Smooth muscle cell (in vitro differentiated cells): ENCODE data around the gene PTPRN2. TPM values are rescaled to one million over a fixed set of nuclear protein-coding genes. Genes with fewer than 3 reads are reported as not detected.

Source experiments
- DNase-seq: peaks from one replicate; lab custom pipeline; 2025; ENCODE audit not compliant: unreplicated experiment; lab: John Stamatoyannopoulos, UW
- H2AFZ ChIP-seq: fragments of 200-600 bp; sonication (generic); 2 replicates; pipeline ENCODE4 v1.6.0; 2016; ENCODE audit warnings: antibody characterized with exemption, low read depth, mild to moderate bottlenecking
- H3F3A ChIP-seq: fragments of 200-600 bp; sonication (generic); 2 replicates; pipeline ENCODE4 v1.6.0; 2017; ENCODE audit warnings: antibody characterized with exemption, low read depth
- H3K27ac ChIP-seq: fragments of 200-600 bp; sonication (generic); 2 replicates; pipeline ENCODE4 v1.5.1; 2016; ENCODE audit warnings: low read depth, mild to moderate bottlenecking
- H3K27me3 ChIP-seq: fragments of 200-600 bp; sonication (generic); 2 replicates; pipeline ENCODE4 v1.6.1; 2016; ENCODE audit warnings: low read depth, mild to moderate bottlenecking
- H3K36me3 ChIP-seq: fragments of 200-600 bp; sonication (generic); 2 replicates; pipeline ENCODE4 v1.5.1; 2016; ENCODE audit warnings: low read depth
- H3K4me1 ChIP-seq: fragments of 200-600 bp; sonication (generic); 2 replicates; pipeline ENCODE4 v1.5.1; 2016; ENCODE audit warnings: low read depth
- H3K4me2 ChIP-seq: fragments of 200-600 bp; sonication (generic); 2 replicates; pipeline ENCODE4 v1.6.0; 2016; ENCODE audit warnings: mild to moderate bottlenecking
- H3K4me3 ChIP-seq: fragments of 200-600 bp; sonication (generic); 2 replicates; pipeline ENCODE4 v1.5.1; 2016; ENCODE audit warnings: mild to moderate bottlenecking
- H3K79me2 ChIP-seq: fragments of 200-600 bp; sonication (generic); 2 replicates; pipeline ENCODE4 v1.6.0; 2016; ENCODE audit warnings: low read depth, mild to moderate bottlenecking
- H3K9ac ChIP-seq: fragments of 200-600 bp; sonication (generic); 2 replicates; pipeline ENCODE4 v1.6.0; 2016; ENCODE audit warnings: low read depth
- H3K9me3 ChIP-seq: fragments of 200-600 bp; sonication (generic); replicated peaks from 2 replicates; pipeline ENCODE4 v1.5.1; 2016; ENCODE audit warnings: low read depth
- H4K20me1 ChIP-seq: fragments of 200-600 bp; sonication (generic); 2 replicates; pipeline ENCODE4 v1.6.0; 2016; ENCODE audit warnings: low read depth
- CTCF ChIP-seq: fragments of 200-600 bp; sonication (generic); IDR thresholded peaks from 2 replicates; pipeline ENCODE4 v1.5.1; 2017; ENCODE audit warnings: borderline replicate concordance, mild to moderate bottlenecking, antibody characterized with exemption; ENCODE audit not compliant: insufficient read depth, poor library complexity, severe bottlenecking
- WGBS: methylation state at CpG from one replicate; pipeline ENCODE4 v1.1.7; 2016; ENCODE audit warnings: low lambda C conversion rate; 5-methylcytosine and 5-hydroxymethylcytosine counted together
- polyA plus RNA-seq: library from polyadenylated mRNA; unstranded; fragments of >200 nt; fragmentation: Nextera tagmentation; extraction: Ambion mirVana; gene quantifications from 2 replicates; pipeline ENCODE4 v1.2.1, GENCODE V29; 2016
- total RNA-seq: library from RNA; depleted of rRNA; stranded (reverse); fragments of >200 nt; gene quantifications from 2 replicates; pipeline ENCODE4 v1.2.3, GENCODE V29; 2014

Gene PTPRN2
- total and polyA plus RNA-seq, 2 experiments from 2014 or later: 0.09 to 0.87 TPM

- no peaks in the 10 kb centered on the region for H3K36me3 ChIP-seq
- no peaks in the 10 kb centered on the region for H3K79me2 ChIP-seq
- no peak for TF ChIP-seq CTCF
- H3K4me3 ChIP-seq: no peak overlapping the region
- WGBS: 84% methylated on average over 6 of the region's 6 CpGs
- no peaks in the 10 kb centered on the region for H3F3A ChIP-seq
- no peak for DNase-seq
- H2AFZ ChIP-seq: no peak overlapping the region
- H3K27ac ChIP-seq: no peak overlapping the region
- H3K9me3 ChIP-seq: no peaks in the 10 kb centered on the region
- H4K20me1 ChIP-seq: no peaks in the 10 kb centered on the region
- H3K27me3 ChIP-seq: no peaks in the 10 kb centered on the region
- no peaks in the 10 kb centered on the region for H3K4me1 ChIP-seq
- no peak overlapping the region for H3K4me2 ChIP-seq
- H3K9ac ChIP-seq: no peak overlapping the region
Measured at GRCh38 chr7:158369290-158369689, 218.3 kb downstream of the PTPRN2 start.

- Histone ChIP-seq H3K27me3 (no peaks in the 10 kb centered on the region), H3K27ac (no peak overlapping the region), H3K79me2 (no peaks in the 10 kb centered on the region), H2AFZ (no peak overlapping the region), H4K20me1 (no peaks in the 10 kb centered on the region), H3F3A (no peaks in the 10 kb centered on the region), H3K4me1 (no peaks in the 10 kb centered on the region), H3K4me3 (no peak overlapping the region), H3K4me2 (no peak overlapping the region), H3K9me3 (no peaks in the 10 kb centered on the region), H3K9ac (no peak overlapping the region), H3K36me3 (no peaks in the 10 kb centered on the region)
- no peak for TF ChIP-seq CTCF
- WGBS: 69% methylated on average over 7 of the region's 7 CpGs
- no peak for DNase-seq
Measured at GRCh38 chr7:158368449-158368848, 219.2 kb downstream of the PTPRN2 start.

- H3F3A ChIP-seq: no peaks in the 10 kb centered on the region
- H3K4me1 ChIP-seq: no peaks in the 10 kb centered on the region
- WGBS: 69% methylated on average over 3 of the region's 3 CpGs
- no peak overlapping the region for H3K9ac ChIP-seq
- no peak for DNase-seq
- H3K27me3 ChIP-seq: no peaks in the 10 kb centered on the region
- H3K4me3 ChIP-seq: no peak overlapping the region
- H2AFZ ChIP-seq: no peak overlapping the region
- H3K4me2 ChIP-seq: no peak overlapping the region
- no peaks in the 10 kb centered on the region for H3K36me3 ChIP-seq
- H3K27ac ChIP-seq: no peak overlapping the region
- H4K20me1 ChIP-seq: no peaks in the 10 kb centered on the region
- no peaks in the 10 kb centered on the region for H3K9me3 ChIP-seq
- no peak for TF ChIP-seq CTCF
- no peaks in the 10 kb centered on the region for H3K79me2 ChIP-seq
Measured at GRCh38 chr7:158367634-158367982, 220.0 kb downstream of the PTPRN2 start.

GRCh38 chr7:158366916-158367633 is 220.5 kb downstream of the PTPRN2 start:
- no peaks in the 10 kb centered on the region for H3K9me3 ChIP-seq
- H3K27ac ChIP-seq: no peak overlapping the region
- WGBS: 87% methylated on average over 19 of the region's 19 CpGs
- H3K4me3 ChIP-seq: no peak overlapping the region
- no peaks in the 10 kb centered on the region for H3K36me3 ChIP-seq
- H4K20me1 ChIP-seq: no peaks in the 10 kb centered on the region
- H3F3A ChIP-seq: no peaks in the 10 kb centered on the region
- TF ChIP-seq CTCF: no peak
- no peak for DNase-seq
- no peaks in the 10 kb centered on the region for H3K27me3 ChIP-seq
- no peak overlapping the region for H3K9ac ChIP-seq
- no peak overlapping the region for H3K4me2 ChIP-seq
- no peaks in the 10 kb centered on the region for H3K4me1 ChIP-seq
- H2AFZ ChIP-seq: no peak overlapping the region
- no peaks in the 10 kb centered on the region for H3K79me2 ChIP-seq
